Measurements from ENCODE around the gene MRC2. TPM values are rescaled to one million over a fixed set of nuclear protein-coding genes. Genes with fewer than 3 reads are reported as not detected.

MRC2 gene
- total RNA-seq, 1 experiment from 2014 or later: 34.3 TPM

GRCh38 chr17:62621223-62621622 is 6.2 kb upstream of the MRC2 start:
- Histone ChIP-seq H3K27ac (ENCODE audit: low read depth, low read length, poor library complexity, severe bottlenecking) (no peak overlapping the region), H3K4me1 (ENCODE audit: insufficient read depth, low read length, poor library complexity, severe bottlenecking) (no peaks in the 10 kb centered on the region), H3K36me3 (ENCODE audit: insufficient read depth, low read length, poor library complexity, severe bottlenecking) (no peaks in the 10 kb centered on the region), H3K27me3 (replicated peaks; ENCODE audit: insufficient read depth, low read depth, low read length, poor library complexity) (no peaks in the 10 kb centered on the region), H3K4me3 (ENCODE audit: low read depth, low read length, poor library complexity, severe bottlenecking) (no peak overlapping the region), H3K9me3 (ENCODE audit: low read depth, low read length, poor library complexity, severe bottlenecking) (no peaks in the 10 kb centered on the region)
- ChIA-PET CTCF (no interaction called here), POLR2A (ENCODE audit: low non-redundant PET) (no interaction called here)
- TF ChIP-seq CTCF (conservative IDR thresholded peaks at IDR 0.05; ENCODE audit: low read depth, low read length) (no peak), EZH2 (IDR thresholded peaks at IDR 0.05; ENCODE audit: borderline replicate concordance, low read depth, low read length, poor library complexity, severe bottlenecking) (no peak)
- intact Hi-C loops (cut with micrococcal nuclease; ENCODE audit: unreplicated experiment): no loop called here
- no peak for DNase-seq (ENCODE audit: low spot score)
- BruUV-seq (replicated peaks): no TSS peak

- H3K9me3 ChIP-seq (ENCODE audit: low read depth, low read length, poor library complexity, severe bottlenecking): no peaks in the 10 kb centered on the region
- intact Hi-C loops (cut with micrococcal nuclease; ENCODE audit: unreplicated experiment): no loop called here
- H3K27me3 ChIP-seq (replicated peaks; ENCODE audit: insufficient read depth, low read depth, low read length, poor library complexity): no peaks in the 10 kb centered on the region
- BruUV-seq (replicated peaks): no TSS peak
- CTCF ChIA-PET: no interaction called here
- no peak for DNase-seq (ENCODE audit: low spot score)
- H3K4me3 ChIP-seq (ENCODE audit: low read depth, low read length, poor library complexity, severe bottlenecking): no peak overlapping the region
- H3K4me1 ChIP-seq (ENCODE audit: insufficient read depth, low read length, poor library complexity, severe bottlenecking): peaks cover 21% of the 10 kb centered on the region
- POLR2A ChIA-PET (ENCODE audit: low non-redundant PET): no interaction called here
- no peak overlapping the region for H3K27ac ChIP-seq (ENCODE audit: low read depth, low read length, poor library complexity, severe bottlenecking)
- no peaks in the 10 kb centered on the region for H3K36me3 ChIP-seq (ENCODE audit: insufficient read depth, low read length, poor library complexity, severe bottlenecking)
- no peak for TF ChIP-seq CTCF (conservative IDR thresholded peaks at IDR 0.05; ENCODE audit: low read depth, low read length)
- no peak for TF ChIP-seq EZH2 (IDR thresholded peaks at IDR 0.05; ENCODE audit: borderline replicate concordance, low read depth, low read length, poor library complexity, severe bottlenecking)
These were observed 2.1 kb upstream of the MRC2 start for GRCh38 chr17:62625184-62625869.

GRCh38 chr17:62625870-62626200 is 1.6 kb upstream of the MRC2 start:
- no peak for DNase-seq (ENCODE audit: low spot score)
- Histone ChIP-seq H3K27me3 (replicated peaks; ENCODE audit: insufficient read depth, low read depth, low read length, poor library complexity) (no peaks in the 10 kb centered on the region), H3K27ac (ENCODE audit: low read depth, low read length, poor library complexity, severe bottlenecking) (no peak overlapping the region), H3K4me3 (ENCODE audit: low read depth, low read length, poor library complexity, severe bottlenecking) (no peak overlapping the region), H3K36me3 (ENCODE audit: insufficient read depth, low read length, poor library complexity, severe bottlenecking) (no peaks in the 10 kb centered on the region), H3K9me3 (ENCODE audit: low read depth, low read length, poor library complexity, severe bottlenecking) (no peaks in the 10 kb centered on the region), H3K4me1 (ENCODE audit: insufficient read depth, low read length, poor library complexity, severe bottlenecking) (peaks cover 21% of the 10 kb centered on the region)
- ChIA-PET POLR2A (ENCODE audit: low non-redundant PET) (no interaction called here), CTCF (no interaction called here)
- no TSS peak for BruUV-seq (replicated peaks)
- intact Hi-C loops (cut with micrococcal nuclease; ENCODE audit: unreplicated experiment): no loop called here
- no peak for TF ChIP-seq EZH2 (IDR thresholded peaks at IDR 0.05; ENCODE audit: borderline replicate concordance, low read depth, low read length, poor library complexity, severe bottlenecking)
- no peak for TF ChIP-seq CTCF (conservative IDR thresholded peaks at IDR 0.05; ENCODE audit: low read depth, low read length)
